SK-N-SH (cell line): ENCODE data around the gene DRD2. TPM values are rescaled to one million over a fixed set of nuclear protein-coding genes. Genes with fewer than 3 reads are reported as not detected.

Experiments
- CTCF ChIA-PET: fragments of 300-600, 350-600 bp; formaldehyde crosslinking; extraction: SDS; loops from one replicate; lab custom pipeline; 2021; lab: Yijun Ruan, JAX
- POLR2A ChIA-PET: fragments of 350-600 bp; sonication (Branson Sonifier 250); formaldehyde crosslinking; extraction: SDS; loops from one replicate; lab custom pipeline; 2020; ENCODE audit warnings: antibody characterized with exemption, inconsistent platforms; lab: Yijun Ruan, JAX
- DNase-seq: peaks from one replicate; pipeline ENCODE4 v3.0.0; 2012
- H2AFZ ChIP-seq: fragments of 200-600 bp; sonication (generic); 2 replicates; pipeline ENCODE4 v1.8.1; 2016; ENCODE audit warnings: antibody characterized with exemption, mild to moderate bottlenecking, low read depth
- H3F3A ChIP-seq: fragments of 200-600 bp; sonication (generic); replicated peaks from 2 replicates; pipeline ENCODE3; 2016; ENCODE audit warnings: antibody characterized with exemption, mild to moderate bottlenecking; ENCODE audit not compliant: insufficient read depth
- H3K27ac ChIP-seq, 2 experiments: fragments of 200-500 bp in 1 of 2; fragments of 200-600 bp in 1 of 2; sonication (Bioruptor generic) in 1 of 2; sonication (generic), shearing (Covaris generic) in 1 of 2; 2 replicates each; pipeline versions ENCODE4 v1.5.1 to v1.6.1; 2014 to 2016; ENCODE audit warnings: low read depth in 2 of 2, inconsistent platforms in 1 of 2, low read length in 1 of 2, mild to moderate bottlenecking in 1 of 2, mixed read lengths in 1 of 2
- H3K27me3 ChIP-seq: fragments of 200-600 bp; sonication (generic), shearing (Covaris generic); 2 replicates; pipeline ENCODE4 v1.6.1; 2016; ENCODE audit warnings: mixed run types; ENCODE audit not compliant: insufficient read depth
- H3K36me3 ChIP-seq, 2 experiments: fragments of 200-500 bp in 1 of 2; fragments of 200-600 bp in 1 of 2; sonication (Bioruptor generic) in 1 of 2; sonication (generic) in 1 of 2; replicated peaks in 1 of 2; 2 replicates each; pipeline versions ENCODE3 to v1.5.1; 2014 to 2016; ENCODE audit warnings: low read length in 1 of 2, mild to moderate bottlenecking in 1 of 2; ENCODE audit not compliant: insufficient read depth in 2 of 2, control insufficient read depth in 1 of 2
- H3K4me1 ChIP-seq, 2 experiments: fragments of 200-500 bp in 1 of 2; fragments of 200-600 bp in 1 of 2; sonication (Bioruptor generic) in 1 of 2; sonication (generic), shearing (Covaris generic) in 1 of 2; 2 replicates each; pipeline versions ENCODE4 v1.5.1 to v1.6.1; 2014 to 2016; ENCODE audit warnings: low read depth in 1 of 2, low read length in 1 of 2, mixed run types in 1 of 2; ENCODE audit not compliant: insufficient read depth in 2 of 2, control insufficient read depth in 1 of 2
- H3K4me2 ChIP-seq: fragments of 200-600 bp; sonication (generic), shearing (Covaris generic); 2 replicates; pipeline ENCODE4 v1.6.1; 2017; ENCODE audit warnings: mixed run types
- H3K4me3 ChIP-seq, 2 experiments: fragments of 200-500 bp in 1 of 2; fragments of 200-600 bp in 1 of 2; sonication (Bioruptor generic) in 1 of 2; sonication (generic), shearing (Covaris generic) in 1 of 2; 2 replicates each; pipeline versions ENCODE4 v1.5.1 to v1.8.1; 2014 to 2016; ENCODE audit warnings: low read depth in 2 of 2, inconsistent platforms in 1 of 2, low read length in 1 of 2, mild to moderate bottlenecking in 1 of 2, mixed read lengths in 1 of 2, moderate library complexity in 1 of 2
- H3K79me2 ChIP-seq: fragments of 200-600 bp; sonication (generic); 2 replicates; pipeline ENCODE4 v1.8.1; 2017; ENCODE audit warnings: mild to moderate bottlenecking; ENCODE audit not compliant: insufficient read depth
- H3K9ac ChIP-seq: fragments of 200-600 bp; sonication (generic); 2 replicates; pipeline ENCODE4 v1.6.1; 2017; ENCODE audit warnings: mixed run types
- H3K9me2 ChIP-seq: fragments of 200-600 bp; sonication (generic); 2 replicates; pipeline ENCODE4 v1.6.1; 2017; ENCODE audit warnings: mixed run types
- H3K9me3 ChIP-seq: fragments of 200-600 bp; sonication (generic); 2 replicates; pipeline ENCODE4 v1.6.1; 2017; ENCODE audit warnings: mixed run types, mild to moderate bottlenecking, moderate library complexity
- H4K20me1 ChIP-seq: fragments of 200-600 bp; sonication (generic); 2 replicates; pipeline ENCODE4 v1.6.1; 2017; ENCODE audit warnings: mild to moderate bottlenecking, mixed run types; ENCODE audit not compliant: insufficient read depth
- ELF1 ChIP-seq: IDR thresholded peaks from 2 replicates; pipeline ENCODE4 v1.4.0; 2012
- FOSL2 ChIP-seq: IDR thresholded peaks from 2 replicates; pipeline ENCODE4 v1.4.0; 2012; ENCODE audit warnings: low read depth, mild to moderate bottlenecking, moderate library complexity, borderline replicate concordance
- GABPA ChIP-seq: IDR thresholded peaks from 2 replicates; pipeline ENCODE4 v1.4.0; 2012; ENCODE audit warnings: low read depth, mild to moderate bottlenecking
- GATA2 ChIP-seq: sonication (generic); formaldehyde crosslinking; IDR thresholded peaks from 2 replicates; pipeline ENCODE4 v1.5.0; 2020; ENCODE audit warnings: mild to moderate bottlenecking, missing genetic modification reagents
- MEF2A ChIP-seq: IDR thresholded peaks from 2 replicates; pipeline ENCODE4 v1.4.0; 2012; ENCODE audit warnings: low read depth, borderline replicate concordance
- MXI1 ChIP-seq: IDR thresholded peaks from 2 replicates; pipeline ENCODE4 v1.6.1; 2012; ENCODE audit warnings: mild to moderate bottlenecking, low read depth, low read length, improper control_type of control experiment
- NFIC ChIP-seq: IDR thresholded peaks from 2 replicates; pipeline ENCODE4 v1.4.0; 2012; ENCODE audit warnings: borderline replicate concordance
- POLR2AphosphoS5 ChIP-seq: IDR thresholded peaks from 2 replicates; pipeline ENCODE4 v1.6.1; 2012; ENCODE audit warnings: low read depth, low read length
- RFX5 ChIP-seq: IDR thresholded peaks from 2 replicates; pipeline ENCODE4 v1.6.1; 2012; ENCODE audit warnings: mild to moderate bottlenecking, improper control_type of control experiment, low read length
- RXRA ChIP-seq: IDR thresholded peaks from 2 replicates; pipeline ENCODE4 v1.4.0; 2012; ENCODE audit warnings: low read depth, mild to moderate bottlenecking, borderline replicate concordance
- TCF12 ChIP-seq: IDR thresholded peaks from 2 replicates; pipeline ENCODE4 v1.4.0; 2012
- WGBS: methylation state at CpG from one replicate; pipeline ENCODE4 v1.1.6; 2017; ENCODE audit warnings: low lambda C conversion rate; 5-methylcytosine and 5-hydroxymethylcytosine counted together
- polyA plus RNA-seq, 3 experiments: library from polyadenylated mRNA; depleted of rRNA; stranded (reverse); fragments of >200 nt; gene quantifications; 2 replicates each; pipeline ENCODE4 v1.2.3, GENCODE V29; 2012
- TF ChIP-seq, protein P1 (sequence below): fragments of 150-350 bp; IDR thresholded peaks from 2 replicates; pipeline ENCODE4 v1.6.1; 2017; ENCODE audit warnings: antibody characterized with exemption, low read length, low read depth, borderline replicate concordance
- TF ChIP-seq, protein P2 (sequence below): IDR thresholded peaks from 2 replicates; pipeline ENCODE4 v1.6.1; 2012; ENCODE audit warnings: mild to moderate bottlenecking, low read depth, low read length, moderate library complexity
- TF ChIP-seq, protein P3 (sequence below): IDR thresholded peaks from 2 replicates; pipeline ENCODE4; 2012
- TF ChIP-seq, protein P4 (sequence below): fragments of 150-350 bp; IDR thresholded peaks from 2 replicates; pipeline ENCODE4 v1.6.1; 2016; ENCODE audit warnings: mild to moderate bottlenecking, low read depth, low read length

DRD2 gene
- polyA plus RNA-seq, 1 of the 3 experiments (the other 2 are of a cell fraction) = 0.10 TPM

DNA sequence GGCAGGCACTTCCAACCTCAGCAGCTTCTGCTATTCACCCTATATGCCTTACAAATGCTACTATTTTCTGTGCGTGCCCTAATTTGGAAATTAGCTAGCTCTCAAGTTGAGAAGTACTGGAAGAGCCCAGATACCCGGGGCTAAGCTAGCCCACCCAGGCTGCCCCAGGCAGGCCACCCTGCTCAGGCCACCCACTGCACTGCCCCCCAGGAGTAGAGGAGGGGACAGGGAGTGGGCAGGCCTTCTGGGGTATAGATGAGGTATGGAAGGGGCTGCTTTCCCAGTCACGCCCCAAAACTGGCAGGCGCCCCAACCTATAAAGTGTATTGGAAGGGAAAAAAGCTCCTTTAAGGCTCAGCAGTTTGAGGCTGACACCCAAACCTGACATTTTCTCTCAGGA, 43.5 kb downstream of the DRD2 start:
- no peak overlapping the region for H3K4me2 ChIP-seq
- DNase-seq = no peak
- ChIA-PET CTCF (interaction anchor here (1.4 kb wide), 1 partner anchor 365 kb away, joined by 4 read pairs; no protein-coding TSS in a partner anchor), POLR2A (no interaction called here)
- H3K9me3 ChIP-seq = no peaks in the 10 kb centered on the region
- H3K79me2 ChIP-seq = no peaks in the 10 kb centered on the region
- H2AFZ ChIP-seq = no peak overlapping the region
- H3K4me1 ChIP-seq = peaks cover 0 to 11% of the 10 kb centered on the region in 2 experiments; a peak in 2 of 4 replicates
- WGBS = 59% methylated on average over 3 of the region's 4 CpGs
- no peak for TF ChIP-seq MEF2A
- TF ChIP-seq, protein P1, sequence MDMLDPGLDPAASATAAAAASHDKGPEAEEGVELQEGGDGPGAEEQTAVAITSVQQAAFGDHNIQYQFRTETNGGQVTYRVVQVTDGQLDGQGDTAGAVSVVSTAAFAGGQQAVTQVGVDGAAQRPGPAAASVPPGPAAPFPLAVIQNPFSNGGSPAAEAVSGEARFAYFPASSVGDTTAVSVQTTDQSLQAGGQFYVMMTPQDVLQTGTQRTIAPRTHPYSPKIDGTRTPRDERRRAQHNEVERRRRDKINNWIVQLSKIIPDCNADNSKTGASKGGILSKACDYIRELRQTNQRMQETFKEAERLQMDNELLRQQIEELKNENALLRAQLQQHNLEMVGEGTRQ = no peak
- TF ChIP-seq FOSL2 = no peak
- TF ChIP-seq, protein P2, sequence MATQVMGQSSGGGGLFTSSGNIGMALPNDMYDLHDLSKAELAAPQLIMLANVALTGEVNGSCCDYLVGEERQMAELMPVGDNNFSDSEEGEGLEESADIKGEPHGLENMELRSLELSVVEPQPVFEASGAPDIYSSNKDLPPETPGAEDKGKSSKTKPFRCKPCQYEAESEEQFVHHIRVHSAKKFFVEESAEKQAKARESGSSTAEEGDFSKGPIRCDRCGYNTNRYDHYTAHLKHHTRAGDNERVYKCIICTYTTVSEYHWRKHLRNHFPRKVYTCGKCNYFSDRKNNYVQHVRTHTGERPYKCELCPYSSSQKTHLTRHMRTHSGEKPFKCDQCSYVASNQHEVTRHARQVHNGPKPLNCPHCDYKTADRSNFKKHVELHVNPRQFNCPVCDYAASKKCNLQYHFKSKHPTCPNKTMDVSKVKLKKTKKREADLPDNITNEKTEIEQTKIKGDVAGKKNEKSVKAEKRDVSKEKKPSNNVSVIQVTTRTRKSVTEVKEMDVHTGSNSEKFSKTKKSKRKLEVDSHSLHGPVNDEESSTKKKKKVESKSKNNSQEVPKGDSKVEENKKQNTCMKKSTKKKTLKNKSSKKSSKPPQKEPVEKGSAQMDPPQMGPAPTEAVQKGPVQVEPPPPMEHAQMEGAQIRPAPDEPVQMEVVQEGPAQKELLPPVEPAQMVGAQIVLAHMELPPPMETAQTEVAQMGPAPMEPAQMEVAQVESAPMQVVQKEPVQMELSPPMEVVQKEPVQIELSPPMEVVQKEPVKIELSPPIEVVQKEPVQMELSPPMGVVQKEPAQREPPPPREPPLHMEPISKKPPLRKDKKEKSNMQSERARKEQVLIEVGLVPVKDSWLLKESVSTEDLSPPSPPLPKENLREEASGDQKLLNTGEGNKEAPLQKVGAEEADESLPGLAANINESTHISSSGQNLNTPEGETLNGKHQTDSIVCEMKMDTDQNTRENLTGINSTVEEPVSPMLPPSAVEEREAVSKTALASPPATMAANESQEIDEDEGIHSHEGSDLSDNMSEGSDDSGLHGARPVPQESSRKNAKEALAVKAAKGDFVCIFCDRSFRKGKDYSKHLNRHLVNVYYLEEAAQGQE = no peak
- no peak for TF ChIP-seq GATA2
- TF ChIP-seq NFIC = no peak
- no peak for TF ChIP-seq ELF1
- TF ChIP-seq RFX5 = no peak
- no peak for TF ChIP-seq RXRA
- TF ChIP-seq, protein P3, sequence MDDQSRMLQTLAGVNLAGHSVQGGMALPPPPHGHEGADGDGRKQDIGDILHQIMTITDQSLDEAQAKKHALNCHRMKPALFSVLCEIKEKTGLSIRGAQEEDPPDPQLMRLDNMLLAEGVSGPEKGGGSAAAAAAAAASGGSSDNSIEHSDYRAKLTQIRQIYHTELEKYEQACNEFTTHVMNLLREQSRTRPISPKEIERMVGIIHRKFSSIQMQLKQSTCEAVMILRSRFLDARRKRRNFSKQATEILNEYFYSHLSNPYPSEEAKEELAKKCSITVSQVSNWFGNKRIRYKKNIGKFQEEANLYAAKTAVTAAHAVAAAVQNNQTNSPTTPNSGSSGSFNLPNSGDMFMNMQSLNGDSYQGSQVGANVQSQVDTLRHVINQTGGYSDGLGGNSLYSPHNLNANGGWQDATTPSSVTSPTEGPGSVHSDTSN = no peak
- no peak for TF ChIP-seq TCF12
- TF ChIP-seq, protein P4, sequence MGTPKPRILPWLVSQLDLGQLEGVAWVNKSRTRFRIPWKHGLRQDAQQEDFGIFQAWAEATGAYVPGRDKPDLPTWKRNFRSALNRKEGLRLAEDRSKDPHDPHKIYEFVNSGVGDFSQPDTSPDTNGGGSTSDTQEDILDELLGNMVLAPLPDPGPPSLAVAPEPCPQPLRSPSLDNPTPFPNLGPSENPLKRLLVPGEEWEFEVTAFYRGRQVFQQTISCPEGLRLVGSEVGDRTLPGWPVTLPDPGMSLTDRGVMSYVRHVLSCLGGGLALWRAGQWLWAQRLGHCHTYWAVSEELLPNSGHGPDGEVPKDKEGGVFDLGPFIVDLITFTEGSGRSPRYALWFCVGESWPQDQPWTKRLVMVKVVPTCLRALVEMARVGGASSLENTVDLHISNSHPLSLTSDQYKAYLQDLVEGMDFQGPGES = no peak
- TF ChIP-seq GABPA = no peak
- no peak for TF ChIP-seq MXI1
- TF ChIP-seq POLR2AphosphoS5 = no peak
- no peaks in the 10 kb centered on the region for H3K27me3 ChIP-seq
- H3K36me3 ChIP-seq = no peaks in the 10 kb centered on the region
- no peak overlapping the region for H3K4me3 ChIP-seq
- no peaks in the 10 kb centered on the region for H3K9me2 ChIP-seq
- no peak overlapping the region for H3K9ac ChIP-seq
- no peak overlapping the region for H3K27ac ChIP-seq
- H3F3A ChIP-seq = no peaks in the 10 kb centered on the region
- H4K20me1 ChIP-seq = no peaks in the 10 kb centered on the region
